NCI-H1436 (cell line): Measurements from ENCODE around the gene KRTAP19-3.
"Not testable (repeated sequence)": the region's sequence is repeated elsewhere in the genome, so short reads cannot be mapped to it uniquely, and the experiment has no call there.

ENCODE experiments used
- DNase-seq: peaks from one replicate; lab custom pipeline; 2025; lab: John Stamatoyannopoulos, UW

KRTAP19-3 gene

GRCh38 chr21:30491963-30492428 is at the start of gene KRTAP19-3:
KRTAP19-3 (minus strand) TSS chr21:30492013; CDS start chr21:30491957, 56 bp downstream.
- DNase-seq: no peak

DNA sequence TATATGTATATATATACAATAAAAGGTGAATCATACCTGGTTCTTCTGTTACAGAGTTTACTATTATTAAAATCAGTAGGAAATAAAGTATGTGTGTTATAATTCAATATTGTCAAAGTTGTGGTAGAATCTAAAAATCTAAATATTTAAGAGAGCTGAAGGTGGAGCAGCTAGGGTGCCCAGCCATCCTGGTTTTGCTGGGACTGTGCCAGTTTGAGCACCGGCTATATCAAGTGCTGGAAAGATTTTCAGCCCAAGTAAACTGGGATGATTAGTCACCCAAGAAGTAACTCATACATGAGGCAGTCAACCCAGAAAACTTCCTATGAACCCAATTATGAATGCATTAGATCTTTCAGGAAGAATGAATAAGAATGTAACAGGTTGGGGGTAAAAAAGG is 27.1 kb upstream of the KRTAP19-3 start:
- DNase-seq: no peak

- no peak for DNase-seq
Observed at GRCh38 chr21:30515681-30516080, 23.9 kb upstream of the KRTAP19-3 start.

DNA sequence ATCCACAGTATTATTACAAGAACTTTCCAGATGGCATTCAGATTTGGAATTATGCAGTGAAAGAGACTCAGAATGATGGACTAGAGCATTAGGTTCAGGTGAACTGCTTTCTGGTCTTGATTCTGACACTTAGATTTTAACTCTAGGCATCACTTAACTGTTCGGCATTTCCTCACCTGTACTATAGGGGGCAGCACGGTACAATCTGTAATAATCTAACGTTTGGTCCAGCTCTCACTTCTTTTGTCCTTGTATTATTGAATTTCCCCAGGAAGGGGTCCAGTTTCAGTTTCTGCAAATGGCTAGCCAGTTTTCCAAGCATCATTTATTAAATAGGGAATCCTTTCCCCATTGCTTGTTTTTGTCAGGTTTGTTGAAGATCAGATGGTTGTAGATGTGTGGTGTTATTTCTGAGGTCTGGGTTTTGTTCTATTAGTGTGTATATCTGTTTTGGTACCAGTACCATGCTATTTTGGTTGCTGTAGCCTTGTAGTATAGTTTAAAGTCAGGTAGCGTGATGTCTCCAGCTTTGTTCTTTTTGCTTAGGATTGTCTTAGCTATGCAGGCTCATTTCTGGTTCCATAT is 13.9 kb upstream of the KRTAP19-3 start:
- not testable (repeated sequence) for DNase-seq

DNA sequence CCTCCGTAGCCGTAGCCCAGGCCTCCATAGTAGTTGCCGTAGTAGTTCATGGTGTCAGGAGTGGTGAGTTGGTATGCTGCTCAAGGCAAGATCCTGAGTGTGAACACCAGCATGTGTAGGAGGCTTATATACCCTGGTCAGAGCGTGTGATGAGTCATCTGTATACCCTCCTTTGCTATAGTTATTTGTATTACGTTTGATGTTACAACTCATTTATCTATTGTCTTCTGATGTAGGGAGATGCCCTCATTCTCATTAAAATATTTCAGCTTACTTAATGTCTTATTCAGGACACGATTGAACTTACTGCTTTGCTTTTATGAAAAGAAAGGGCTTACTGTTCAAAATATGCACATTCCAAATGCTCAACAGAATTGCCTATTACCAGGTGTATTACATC is 10.2 kb upstream of the KRTAP19-3 start, which contains the start of gene KRTAP19-5:
KRTAP19-5 (minus strand) TSS at position 101 of the 400 bp plus-strand sequence; CDS start at position 50, 51 bp downstream.
- no peak for DNase-seq

DNA sequence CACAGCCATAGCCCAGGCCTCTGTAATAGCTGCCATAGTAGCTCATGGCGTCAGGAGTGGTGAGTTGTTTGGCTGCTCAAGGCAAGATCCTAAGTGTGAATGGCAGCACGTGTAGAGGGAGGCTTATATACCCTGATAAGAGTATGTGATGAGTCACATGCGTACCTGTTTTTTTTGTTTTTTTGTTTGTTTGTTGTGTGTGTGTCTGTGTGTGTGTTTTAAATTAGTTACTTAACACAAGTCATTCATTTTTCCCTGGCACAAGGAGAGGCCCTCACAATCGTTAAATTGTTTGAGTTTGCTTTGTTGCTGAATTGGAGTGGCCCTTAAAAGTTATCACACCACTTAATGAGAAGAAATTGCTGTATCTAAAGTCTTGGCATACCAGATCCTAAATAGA is 5.3 kb upstream of the KRTAP19-3 start, which contains the start of gene KRTAP19-4:
KRTAP19-4 (minus strand) TSS at position 101 of the 400 bp plus-strand sequence; CDS start at position 46, 55 bp downstream.
- no peak for DNase-seq

DNA sequence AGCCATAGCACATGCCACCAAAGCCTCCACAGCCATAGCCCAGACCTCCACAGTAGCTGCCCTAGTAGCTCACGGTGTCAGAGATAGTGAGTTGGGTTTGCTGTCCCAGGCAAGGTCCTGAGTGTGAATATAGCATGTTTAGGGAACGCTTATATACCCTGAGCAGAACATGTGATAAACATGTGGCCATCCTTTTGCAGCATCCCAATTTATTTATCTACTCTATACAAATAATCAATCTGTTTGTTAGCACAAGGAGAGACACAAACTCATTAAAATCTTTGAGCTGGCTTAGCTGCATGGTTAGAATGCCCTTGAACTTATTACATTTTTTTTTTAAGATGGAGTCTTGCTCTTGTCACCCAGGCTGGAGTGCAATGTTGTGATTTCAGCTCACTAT is 4.5 kb downstream of the KRTAP19-3 start, which contains the start of gene KRTAP19-2:
KRTAP19-2 (minus strand) TSS at position 101 of the 400 bp plus-strand sequence; CDS start at position 13, 88 bp downstream.
- no peak for DNase-seq

DNA sequence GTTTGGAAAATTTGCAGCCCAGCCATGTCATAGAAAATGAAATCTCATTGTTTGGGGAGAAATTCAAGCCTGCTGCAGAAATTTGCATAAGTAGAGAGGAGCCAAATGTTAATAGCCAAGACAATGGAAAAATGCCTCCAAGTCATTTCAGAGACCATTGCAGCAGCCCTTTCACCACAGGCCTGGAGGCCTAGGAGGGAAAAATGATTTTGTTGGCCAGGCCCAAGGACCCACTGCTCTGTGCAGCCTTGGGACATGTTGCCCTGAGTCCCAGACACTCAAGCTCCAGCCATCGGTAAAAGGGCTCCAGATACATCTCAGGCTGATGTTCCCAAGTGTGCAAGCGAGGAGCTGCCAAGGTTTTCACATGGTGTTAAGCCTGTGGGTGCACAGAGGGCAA is 5.6 kb downstream of the KRTAP19-3 start:
- DNase-seq: no peak

- no peak for DNase-seq
Observed at GRCh38 chr21:30482130-30482529, 9.7 kb downstream of the KRTAP19-3 start.

DNA sequence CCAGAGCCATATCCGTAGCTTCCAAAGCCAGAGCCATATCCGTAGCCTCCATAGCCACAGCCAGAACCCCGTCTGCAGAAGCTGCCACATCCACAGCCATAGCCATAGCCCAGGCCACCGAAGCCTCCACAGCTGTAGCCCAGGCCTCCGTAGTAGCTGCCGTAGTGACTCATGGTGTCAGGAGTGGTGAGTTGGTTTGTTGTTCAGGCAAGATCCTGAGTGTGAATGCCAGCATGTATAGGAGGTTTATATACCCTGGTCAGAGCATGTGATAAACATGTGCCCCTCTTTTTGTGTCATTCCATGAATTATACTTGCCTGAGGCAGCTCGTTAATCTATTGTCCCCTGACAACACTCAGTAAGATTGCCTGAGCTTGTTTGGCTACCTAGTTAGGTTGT is 11.7 kb downstream of the KRTAP19-3 start, which contains the start of gene KRTAP19-1:
KRTAP19-1 (minus strand) TSS at position 223 of the 400 bp plus-strand sequence; CDS start at position 173, 50 bp downstream.
- DNase-seq: no peak

DNA sequence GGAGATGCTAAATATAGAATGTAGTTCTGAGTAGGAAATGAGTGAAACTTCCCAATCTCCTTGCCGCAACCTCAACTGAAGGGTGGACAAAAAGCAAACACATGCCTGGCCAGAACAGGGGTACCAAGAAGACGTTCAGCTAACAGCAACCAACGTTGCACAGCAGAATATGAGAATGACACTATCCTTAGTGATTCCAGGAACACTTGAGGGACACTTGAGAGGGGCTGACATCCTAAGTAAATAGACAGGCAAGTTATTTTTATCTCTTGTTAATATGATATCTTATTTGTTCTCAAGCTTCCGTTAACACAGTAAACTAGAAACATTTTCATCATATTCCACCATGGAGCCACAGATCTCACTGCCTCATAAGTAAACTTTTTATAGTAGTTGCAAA is 12.6 kb downstream of the KRTAP19-3 start:
- DNase-seq: no peak

- DNase-seq: no peak
Observed at GRCh38 chr21:30478004-30478403, 13.8 kb downstream of the KRTAP19-3 start.

DNA sequence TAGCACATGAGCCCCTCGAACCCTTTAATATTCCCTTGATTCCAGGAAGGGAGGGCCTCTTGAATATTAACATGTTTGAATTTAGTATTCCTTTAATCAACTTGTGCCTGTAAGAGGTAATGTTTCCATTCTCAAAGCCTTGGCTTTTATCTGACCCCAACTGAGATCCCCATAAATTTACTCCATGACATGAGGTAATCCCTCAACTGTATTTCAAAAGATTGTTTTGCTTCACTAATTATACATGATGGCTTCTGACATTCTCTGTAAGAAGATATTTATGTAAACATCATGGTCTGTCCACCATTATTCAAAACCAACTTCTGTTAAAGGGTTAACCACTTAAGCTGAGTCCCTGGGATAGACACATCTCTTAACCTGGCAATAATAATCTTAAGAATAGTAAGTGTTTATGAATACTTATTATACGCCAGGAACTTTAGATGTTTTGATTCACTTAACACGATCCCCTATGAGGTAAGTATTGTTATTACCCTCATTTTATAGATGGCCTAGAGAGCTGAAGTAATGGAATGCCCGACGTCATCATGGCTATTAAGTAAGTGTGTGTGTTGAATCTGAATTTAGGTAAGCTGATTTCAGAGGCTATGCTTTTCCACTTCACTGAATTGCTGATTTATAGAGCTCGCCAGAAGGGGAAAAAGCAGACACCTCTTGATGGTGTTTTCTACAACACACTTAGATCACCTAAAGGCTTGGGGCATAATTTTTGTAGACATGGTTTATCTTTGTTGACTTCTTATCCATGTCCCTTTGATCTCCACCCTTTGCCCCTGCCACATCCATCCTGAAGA is 22.7 kb downstream of the KRTAP19-3 start:
- DNase-seq: no peak

DNA sequence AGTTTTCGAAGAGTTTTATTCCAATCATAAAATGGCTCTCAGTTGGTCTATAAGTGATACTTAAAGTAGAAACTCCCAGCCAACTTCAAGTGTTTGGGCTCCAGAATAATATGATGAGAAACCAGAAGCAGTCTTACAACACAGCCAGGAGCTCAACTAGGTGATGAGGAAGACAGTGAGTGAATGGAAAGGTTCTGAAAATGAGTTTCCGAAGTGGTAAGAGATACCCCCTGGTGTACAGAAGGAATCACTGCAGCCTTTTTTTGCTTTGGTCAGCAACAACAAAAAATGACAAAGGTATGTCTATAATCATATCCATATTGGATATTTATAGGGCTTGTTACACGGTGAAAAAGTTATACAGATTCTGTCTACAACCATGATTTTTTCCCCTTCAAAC is 28.1 kb downstream of the KRTAP19-3 start:
- DNase-seq: no peak

DNA sequence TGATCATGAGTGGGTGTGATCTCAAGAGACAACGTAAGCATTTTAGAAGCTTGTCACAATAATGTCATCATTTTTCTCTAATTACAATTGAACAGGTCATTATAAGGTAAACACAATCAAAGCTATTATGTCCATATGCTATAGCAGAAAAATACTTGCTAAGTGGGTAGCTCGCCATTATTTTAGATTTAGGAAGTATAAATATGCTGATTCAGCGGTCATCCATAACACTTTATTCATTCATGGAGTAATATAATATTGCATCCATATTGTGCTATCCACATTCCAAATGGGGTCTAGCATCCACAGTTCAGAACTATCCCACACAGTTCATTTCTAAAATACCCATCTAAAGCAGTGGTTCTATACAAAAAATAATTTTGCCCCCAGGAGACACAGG is 43.3 kb downstream of the KRTAP19-3 start:
- DNase-seq: no peak

- no peak for DNase-seq
Observed at GRCh38 chr21:30447056-30447455, 44.8 kb downstream of the KRTAP19-3 start.

GRCh38 chr21:30444204-30444603 is 47.6 kb downstream of the KRTAP19-3 start:
- DNase-seq: no peak

DNA sequence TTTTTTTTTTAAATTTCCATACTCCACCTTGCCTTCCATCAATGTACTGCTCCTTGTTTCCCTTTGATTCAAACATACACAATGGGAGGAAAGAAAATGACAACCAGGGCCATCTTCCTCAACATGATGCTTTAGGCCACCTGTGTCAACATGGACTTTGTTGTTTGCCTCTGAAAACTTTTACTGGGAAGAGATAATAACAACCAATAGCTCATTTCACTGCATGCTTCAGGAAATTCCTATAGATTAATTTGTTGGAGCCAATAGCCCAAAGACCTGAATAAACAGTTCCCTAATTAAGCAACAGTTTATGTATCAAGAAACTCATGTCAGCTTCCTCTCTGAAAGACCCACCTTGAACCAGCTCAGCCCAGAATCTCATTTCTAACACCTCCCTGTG is 48.6 kb downstream of the KRTAP19-3 start:
- DNase-seq: no peak
